GM20431 (cell line): ENCODE results near the gene IFIH1.

Experiments used
- in situ Hi-C: fragments of 300-500 bp; cut with MseI, MboI; formaldehyde crosslinking; loops from one replicate; pipeline ENCODE4 v1.15.0; 2020; ENCODE audit warnings: low sequenced_read_pairs; ENCODE audit not compliant: unreplicated experiment

Gene IFIH1

GRCh38 chr2:162261032-162261945 lies 57.2 kb downstream of the IFIH1 start:
- in situ Hi-C loops: no loop called here

DNA sequence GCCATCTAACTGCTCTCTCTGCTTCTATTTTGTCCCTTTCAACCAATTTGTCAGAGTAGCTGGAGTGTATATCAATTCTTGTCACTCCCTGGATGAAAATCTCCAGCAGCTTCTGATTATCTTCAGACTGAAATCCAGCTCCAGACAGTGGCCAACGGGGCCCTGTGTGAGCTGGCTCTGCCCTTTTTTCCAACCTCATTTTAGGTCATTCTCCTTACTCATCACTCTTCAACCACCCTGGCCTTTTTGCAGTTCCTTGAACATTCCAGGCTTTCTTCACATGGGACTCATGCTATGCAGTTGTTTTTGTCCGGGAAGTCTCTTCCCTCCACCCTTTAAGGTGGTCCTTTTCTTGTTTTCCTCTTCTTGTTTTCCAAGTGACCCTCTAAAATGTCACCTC lies 59.8 kb downstream of the IFIH1 start:
- in situ Hi-C loops: no loop called here

DNA sequence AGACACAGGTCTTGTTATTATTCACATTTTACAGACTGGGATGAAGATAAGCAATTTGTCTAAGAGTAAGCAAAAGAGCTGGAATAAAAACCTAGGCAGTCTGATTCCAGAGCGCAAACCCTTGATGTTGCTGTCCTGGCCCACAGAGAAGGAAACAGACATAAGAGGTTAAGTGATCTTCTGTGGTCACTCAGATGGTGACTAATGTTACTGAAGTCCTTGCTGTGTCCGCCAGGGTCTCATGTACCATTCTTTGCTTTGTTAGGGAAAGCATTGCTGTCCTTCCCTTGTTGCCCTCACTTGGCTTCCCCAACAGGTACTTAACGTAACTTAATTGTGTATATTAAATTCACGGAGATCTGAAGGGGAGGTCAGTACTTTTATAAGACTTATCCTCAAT lies 60.3 kb downstream of the IFIH1 start:
- in situ Hi-C loops: no loop called here

- in situ Hi-C loops: no loop called here
These were observed 61.1 kb downstream of the IFIH1 start for GRCh38 chr2:162257425-162257824.

DNA sequence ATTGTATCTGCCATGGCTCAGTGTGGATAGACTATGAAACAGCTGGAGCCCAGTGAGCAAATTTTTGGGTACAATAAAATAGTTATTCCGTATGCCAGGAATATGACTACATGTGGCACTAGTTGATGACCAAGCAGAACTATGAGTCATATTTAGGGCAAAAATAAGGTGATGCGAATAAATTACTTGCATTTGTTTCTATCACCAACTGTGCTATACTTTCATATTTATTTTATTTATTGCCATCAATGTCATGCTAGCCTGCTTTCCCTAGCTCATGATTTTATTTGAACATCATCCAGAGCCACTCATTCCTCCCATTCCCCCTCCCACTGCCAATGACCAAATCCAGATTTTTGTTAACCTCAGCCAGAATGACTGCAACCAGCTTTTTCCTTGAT lies 61.9 kb downstream of the IFIH1 start:
- in situ Hi-C loops: no loop called here

GRCh38 chr2:162254236-162254871 lies 64.1 kb downstream of the IFIH1 start:
- in situ Hi-C loops: no loop called here

DNA sequence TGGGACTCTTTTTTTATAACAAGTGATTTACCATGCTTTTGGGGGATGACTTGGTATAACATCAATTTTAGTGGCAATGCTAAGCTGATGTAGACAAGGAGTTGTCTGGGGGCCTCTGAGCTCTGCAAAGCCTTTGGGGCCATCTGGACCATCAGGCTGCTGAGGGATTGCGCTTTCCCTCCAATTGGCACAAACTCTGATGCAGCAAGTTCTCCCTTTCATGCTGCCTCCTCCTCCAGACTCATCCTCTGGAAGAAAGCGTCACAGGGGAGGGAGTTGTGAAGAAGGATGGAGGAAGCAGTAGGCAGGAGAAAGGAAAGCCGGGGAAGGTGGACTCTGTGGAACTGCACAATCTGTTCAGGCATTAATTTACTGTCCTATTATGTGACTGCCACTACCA lies 65.0 kb downstream of the IFIH1 start:
- in situ Hi-C loops: no loop called here

DNA sequence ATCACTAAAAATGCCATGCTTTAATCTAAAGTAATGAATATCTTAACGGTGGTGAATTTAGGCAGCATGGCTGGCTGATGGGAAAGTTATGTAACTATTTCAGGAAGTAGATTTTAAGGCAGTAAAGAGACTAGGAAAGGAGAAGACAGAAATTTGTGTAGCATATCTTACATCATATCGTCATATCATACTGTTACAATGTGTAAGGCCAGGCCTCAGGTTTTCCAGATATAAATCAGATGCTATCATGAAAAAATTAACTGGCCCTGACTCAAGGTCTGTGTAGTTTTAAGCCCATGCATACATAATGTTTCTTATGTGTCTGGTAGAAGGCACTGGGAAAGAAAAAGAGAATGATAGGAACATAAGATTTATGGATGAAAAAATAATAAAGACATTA lies 66.3 kb downstream of the IFIH1 start:
- in situ Hi-C loops: no loop called here

DNA sequence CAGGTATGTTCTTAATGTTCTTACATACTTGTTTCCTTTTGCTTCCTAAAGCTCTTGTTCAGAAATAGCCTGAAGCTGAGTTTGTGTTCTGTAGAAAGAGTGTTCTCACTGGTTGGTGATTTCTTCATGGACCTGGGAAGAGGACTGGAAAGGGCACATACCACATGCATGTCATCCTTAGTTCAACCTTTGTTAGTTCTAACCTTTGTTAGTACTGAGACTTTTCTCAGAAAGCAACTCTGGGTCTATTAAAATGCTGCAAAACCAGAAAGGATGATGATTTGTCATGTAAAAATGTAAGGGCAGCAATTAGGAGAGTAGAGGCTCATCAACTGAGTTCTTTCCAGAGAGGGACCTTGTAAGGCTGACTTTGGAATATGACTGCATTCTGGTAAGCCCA lies 72.7 kb downstream of the IFIH1 start:
- in situ Hi-C loops: no loop called here

GRCh38 chr2:162245061-162245460 lies 73.4 kb downstream of the IFIH1 start:
- in situ Hi-C loops: no loop called here

DNA sequence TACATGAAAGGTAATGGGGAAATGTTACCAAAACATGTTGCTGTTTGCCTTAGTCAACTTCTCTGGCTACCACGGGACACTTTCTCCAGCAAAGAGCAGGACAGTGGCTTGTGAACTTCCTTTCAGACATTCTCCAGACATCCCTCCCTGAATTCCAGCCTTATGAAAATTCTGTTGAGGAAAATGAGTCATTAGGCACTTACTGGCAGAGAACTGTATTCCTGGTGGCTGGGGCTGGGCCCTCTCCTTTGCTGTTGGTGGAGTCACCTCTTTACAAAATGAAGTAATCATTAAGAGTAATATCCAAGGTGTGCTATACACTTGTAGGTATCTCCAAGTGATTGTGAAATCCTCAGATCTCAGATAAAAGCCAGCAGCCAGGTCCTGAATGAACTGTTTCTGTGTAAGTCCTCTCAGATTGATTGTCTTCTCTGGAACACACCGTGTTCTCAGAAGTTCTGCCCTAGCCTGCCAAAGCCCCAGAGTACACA lies 73.9 kb downstream of the IFIH1 start:
- in situ Hi-C loops: no loop called here

DNA sequence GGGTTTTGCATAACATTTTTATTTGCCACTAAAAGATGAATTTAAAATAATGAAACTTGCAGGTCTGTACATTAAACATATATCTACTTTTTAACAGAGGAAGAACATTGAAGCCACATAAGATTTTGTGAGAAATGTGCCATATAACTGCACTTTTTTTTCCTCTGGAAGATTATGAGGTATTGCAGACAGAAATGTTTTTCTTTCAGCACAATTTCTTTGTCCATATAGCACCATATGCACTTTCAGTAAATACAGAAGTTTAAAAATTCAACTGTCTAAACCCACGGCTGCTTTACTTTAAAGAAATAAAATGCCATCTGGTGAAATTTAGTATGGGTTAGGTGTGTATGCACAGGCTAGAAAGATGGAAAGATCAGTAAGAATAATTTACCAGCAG lies 74.8 kb downstream of the IFIH1 start:
- in situ Hi-C loops: no loop called here

DNA sequence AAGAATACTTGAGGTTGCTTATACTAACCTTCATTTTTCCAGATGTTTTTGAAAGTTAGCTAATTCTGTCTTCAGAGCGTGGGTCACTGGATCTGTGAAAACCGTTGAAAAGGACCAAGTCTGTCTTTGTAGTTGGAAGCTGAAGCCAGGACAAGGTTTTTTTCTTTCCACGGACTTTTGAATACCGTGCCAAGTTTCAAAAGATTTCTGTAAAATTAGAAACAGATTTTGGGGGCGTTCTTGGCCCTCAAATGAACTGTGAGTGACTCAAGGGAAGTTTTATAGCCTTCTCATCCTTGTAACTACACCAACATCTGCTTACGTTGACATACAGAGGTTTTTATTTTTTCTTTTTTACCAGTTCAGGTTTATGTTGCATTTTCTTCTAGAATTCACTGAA lies 75.2 kb downstream of the IFIH1 start, which contains the start of gene FAP:
Gene FAP, minus strand, starts transcription at position 152 of the 400 bp plus-strand sequence. Its CDS starts 118 bp downstream, at position 34.
- in situ Hi-C loops: no loop called here

DNA sequence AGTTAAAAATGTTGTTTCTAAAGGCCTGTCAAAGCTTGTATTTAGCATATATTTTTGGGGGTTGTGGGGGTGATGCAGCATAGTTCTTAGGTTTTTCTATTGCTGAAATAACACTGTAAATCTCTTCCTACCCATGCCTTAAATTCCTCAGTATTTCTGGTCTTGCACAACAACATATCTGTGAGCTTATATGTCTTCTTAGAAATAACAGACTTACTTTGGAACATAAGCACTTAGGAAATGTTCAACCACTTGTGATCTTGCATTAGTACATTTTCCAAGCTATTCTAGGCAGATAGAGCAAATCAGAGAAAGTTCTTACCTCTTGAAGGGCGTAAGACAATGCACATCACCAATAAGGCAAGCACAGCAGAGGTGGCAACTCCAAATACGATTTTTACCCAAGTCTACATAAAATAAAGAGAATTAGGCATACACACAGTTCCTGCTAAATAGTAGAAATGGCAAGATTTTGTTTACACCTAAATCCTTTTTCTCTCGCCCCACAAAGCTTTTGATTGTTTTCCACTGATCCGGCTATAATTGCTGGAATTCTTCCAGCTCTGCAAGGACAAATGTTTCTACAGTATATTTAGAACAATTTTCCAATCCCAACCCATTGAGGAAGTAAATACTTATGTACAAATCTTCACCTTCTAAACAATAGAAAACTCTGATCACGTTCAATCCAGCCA lies 75.8 kb downstream of the IFIH1 start:
- in situ Hi-C loops: no loop called here

GRCh38 chr2:162241571-162241970 lies 76.9 kb downstream of the IFIH1 start:
- in situ Hi-C loops: no loop called here

- in situ Hi-C loops: no loop called here
These were observed 83.6 kb downstream of the IFIH1 start for GRCh38 chr2:162234620-162235462.

DNA sequence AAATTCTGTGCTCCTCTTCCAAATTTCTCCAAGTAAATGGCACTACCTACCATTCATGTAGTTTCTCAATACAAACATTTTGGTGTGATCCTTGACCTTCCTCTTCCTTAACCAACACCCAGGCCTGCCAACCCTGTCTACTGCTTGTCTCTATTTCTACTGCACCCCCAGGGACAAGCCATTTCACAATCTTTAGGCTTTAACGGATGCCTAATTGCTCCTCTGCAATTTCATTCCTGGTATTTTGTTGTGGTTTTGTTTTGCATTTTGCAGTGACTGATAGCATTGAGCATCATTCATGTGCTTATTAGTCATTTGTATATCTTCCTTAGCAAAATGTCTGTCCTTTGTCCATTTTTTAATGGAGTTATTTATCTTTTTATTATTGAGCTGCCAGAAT lies 85.3 kb downstream of the IFIH1 start:
- in situ Hi-C loops: no loop called here

DNA sequence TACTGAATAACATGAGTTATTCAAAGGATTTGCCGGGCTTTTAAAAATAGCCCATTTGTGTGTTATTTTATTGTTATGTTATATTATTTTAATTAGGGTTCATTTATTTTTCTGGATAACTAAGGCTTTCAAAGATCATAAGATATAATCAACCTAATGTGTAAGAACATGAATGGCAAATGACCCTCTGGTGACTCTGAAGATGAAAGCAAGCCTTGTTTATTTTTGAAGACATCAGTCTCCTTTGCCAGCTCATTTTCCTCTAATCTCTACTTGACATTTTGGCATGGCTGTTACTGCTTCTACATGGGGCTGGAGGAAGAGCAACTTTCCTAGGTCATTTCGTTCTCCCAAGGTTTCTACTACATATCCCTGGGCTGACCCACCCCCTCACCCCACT lies 85.8 kb downstream of the IFIH1 start:
- in situ Hi-C loops: no loop called here

- in situ Hi-C loops: no loop called here
These were observed 86.5 kb downstream of the IFIH1 start for GRCh38 chr2:162232027-162232426.

GRCh38 chr2:162230761-162231160 lies 87.7 kb downstream of the IFIH1 start:
- in situ Hi-C loops: no loop called here
